ENCODE results near the gene RS1. TPM values are rescaled to one million over a fixed set of nuclear protein-coding genes. Genes with fewer than 3 reads are reported as not detected.

RS1 gene
- total RNA-seq, 4 donors from 2014 or later, result not detected

DNA sequence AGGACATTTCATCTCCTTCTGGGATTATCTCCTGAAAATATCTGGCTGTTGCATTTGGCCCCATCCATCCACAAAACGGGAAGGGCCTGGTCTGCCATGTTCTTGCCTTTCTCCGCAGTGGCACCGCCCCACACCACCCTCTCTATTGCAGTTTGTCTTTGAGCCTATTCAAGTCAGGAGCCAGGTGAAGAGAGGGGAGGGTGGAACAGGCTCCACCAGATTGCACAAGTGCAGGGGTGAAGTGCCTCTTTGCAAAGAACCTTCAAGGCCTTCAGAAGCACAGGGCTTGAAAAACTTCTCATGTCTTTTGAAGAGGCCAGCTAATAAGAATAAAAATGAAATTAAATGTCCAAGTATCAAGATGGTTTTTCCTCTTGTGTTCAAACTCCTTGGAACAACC is 28.7 kb downstream of the RS1 start:
- Histone ChIP-seq H3K36me3 (no peaks in the 10 kb centered on the region), H3K27ac (no peak overlapping the region)
- DNase-seq (ENCODE audit: low spot score in 2 of 2), result no peak

DNA sequence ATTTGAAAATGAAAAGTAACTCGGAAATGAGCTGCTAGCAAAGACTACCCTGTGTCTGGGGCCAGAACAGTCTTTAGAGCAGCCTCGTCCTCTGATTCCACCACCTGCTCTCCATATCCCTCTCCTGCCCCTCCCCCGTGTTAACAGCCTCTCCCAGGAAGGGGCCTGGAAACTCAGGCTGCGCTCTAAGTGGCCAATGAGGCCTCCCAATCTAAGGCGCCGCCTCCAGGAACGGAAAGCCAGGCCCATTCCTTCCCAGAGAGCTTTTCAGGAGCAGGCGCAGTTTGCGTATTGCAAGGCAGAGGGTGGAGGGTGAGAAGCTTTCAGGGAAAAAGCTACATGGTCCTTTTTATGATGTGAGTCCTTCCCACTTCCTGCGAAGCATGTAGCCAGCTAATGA is 31.2 kb downstream of the RS1 start:
- TF ChIP-seq POLR2A (IDR thresholded peaks at IDR 0.05), result no peak
- no peak for TF ChIP-seq POLR2AphosphoS5 (IDR thresholded peaks at IDR 0.05)
- TF ChIP-seq, protein P1, sequence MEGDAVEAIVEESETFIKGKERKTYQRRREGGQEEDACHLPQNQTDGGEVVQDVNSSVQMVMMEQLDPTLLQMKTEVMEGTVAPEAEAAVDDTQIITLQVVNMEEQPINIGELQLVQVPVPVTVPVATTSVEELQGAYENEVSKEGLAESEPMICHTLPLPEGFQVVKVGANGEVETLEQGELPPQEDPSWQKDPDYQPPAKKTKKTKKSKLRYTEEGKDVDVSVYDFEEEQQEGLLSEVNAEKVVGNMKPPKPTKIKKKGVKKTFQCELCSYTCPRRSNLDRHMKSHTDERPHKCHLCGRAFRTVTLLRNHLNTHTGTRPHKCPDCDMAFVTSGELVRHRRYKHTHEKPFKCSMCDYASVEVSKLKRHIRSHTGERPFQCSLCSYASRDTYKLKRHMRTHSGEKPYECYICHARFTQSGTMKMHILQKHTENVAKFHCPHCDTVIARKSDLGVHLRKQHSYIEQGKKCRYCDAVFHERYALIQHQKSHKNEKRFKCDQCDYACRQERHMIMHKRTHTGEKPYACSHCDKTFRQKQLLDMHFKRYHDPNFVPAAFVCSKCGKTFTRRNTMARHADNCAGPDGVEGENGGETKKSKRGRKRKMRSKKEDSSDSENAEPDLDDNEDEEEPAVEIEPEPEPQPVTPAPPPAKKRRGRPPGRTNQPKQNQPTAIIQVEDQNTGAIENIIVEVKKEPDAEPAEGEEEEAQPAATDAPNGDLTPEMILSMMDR (IDR thresholded peaks at IDR 0.05), result no peak
- no peak for TF ChIP-seq EP300 (IDR thresholded peaks at IDR 0.05)
- no peak for DNase-seq (ENCODE audit: low spot score in 2 of 2)
- no peaks in the 10 kb centered on the region for H3K36me3 ChIP-seq
- H3K27ac ChIP-seq, result no peak overlapping the region
- no peaks in the 10 kb centered on the region for H3K9me3 ChIP-seq
- H3K4me3 ChIP-seq, result no peak overlapping the region
- H3K4me1 ChIP-seq, result no peaks in the 10 kb centered on the region
- 64% methylated on average over 6 of the region's 10 CpGs for WGBS
- no peaks in the 10 kb centered on the region for H3K27me3 ChIP-seq

More for the DNA sequence above, 28.7 kb downstream of the RS1 start:
- Histone ChIP-seq H3K27me3 (no peaks in the 10 kb centered on the region), H3K4me1 (no peaks in the 10 kb centered on the region), H3K4me3 (no peak overlapping the region), H3K9me3 (no peaks in the 10 kb centered on the region)
- TF ChIP-seq POLR2A (IDR thresholded peaks at IDR 0.05), result no peak
- TF ChIP-seq, protein P1 (IDR thresholded peaks at IDR 0.05), result no peak
- WGBS, result 86% methylated on average over 3 of the region's 3 CpGs

DNA sequence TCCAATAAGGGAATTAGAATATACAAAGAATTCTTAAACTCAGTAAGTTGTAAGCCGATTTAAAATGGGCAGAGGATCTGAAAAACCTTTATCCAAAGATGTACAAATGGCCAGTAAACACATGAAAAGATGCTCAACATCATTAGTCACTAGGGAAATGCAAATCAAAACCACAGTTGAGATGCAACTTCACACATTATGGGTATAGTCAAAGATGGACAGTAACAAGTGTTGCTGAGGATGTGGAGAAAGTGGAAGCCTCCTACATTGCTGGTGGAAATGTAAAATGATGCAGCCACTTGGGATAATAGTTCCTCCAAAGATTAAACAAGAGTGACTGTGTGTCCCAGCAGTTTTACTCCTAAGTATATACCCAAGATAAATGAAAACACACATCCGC is 32.6 kb downstream of the RS1 start:
- Histone ChIP-seq H3K4me3 (no peak overlapping the region), H3K9me3 (no peaks in the 10 kb centered on the region), H3K27ac (no peak overlapping the region), H3K4me1 (no peaks in the 10 kb centered on the region), H3K36me3 (no peaks in the 10 kb centered on the region), H3K27me3 (no peaks in the 10 kb centered on the region)
- DNase-seq (ENCODE audit: low spot score in 2 of 2), result no peak
- WGBS, result 95% methylated on average over 2 of the region's 2 CpGs
- TF ChIP-seq, protein P1 (IDR thresholded peaks at IDR 0.05), result no peak
- no peak for TF ChIP-seq EP300 (IDR thresholded peaks at IDR 0.05)
- TF ChIP-seq POLR2AphosphoS5 (IDR thresholded peaks at IDR 0.05), result no peak
- TF ChIP-seq POLR2A (IDR thresholded peaks at IDR 0.05), result no peak

DNA sequence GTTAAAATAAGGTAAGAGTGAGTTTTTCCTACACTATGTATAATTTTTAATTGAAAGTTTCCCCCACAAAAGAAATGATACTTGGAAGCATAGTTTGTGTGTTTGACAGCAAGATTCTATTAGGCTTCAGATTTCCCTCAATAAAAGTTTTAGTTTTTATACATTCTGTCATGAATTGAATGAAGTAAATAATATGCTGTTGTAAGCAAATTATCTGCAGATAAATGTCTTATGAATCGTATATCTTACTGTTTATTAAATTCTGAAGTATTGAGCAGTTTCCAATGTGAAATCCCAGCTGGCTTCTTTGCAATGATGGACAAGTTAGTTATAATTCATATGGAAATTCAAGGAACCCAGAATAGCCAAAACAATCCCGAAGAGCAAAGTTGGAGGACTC is 33.5 kb downstream of the RS1 start:
- no peak for DNase-seq (ENCODE audit: low spot score in 2 of 2)
- Histone ChIP-seq H3K27me3 (no peaks in the 10 kb centered on the region), H3K36me3 (no peaks in the 10 kb centered on the region), H3K9me3 (no peaks in the 10 kb centered on the region), H3K27ac (no peak overlapping the region), H3K4me3 (no peak overlapping the region), H3K4me1 (no peaks in the 10 kb centered on the region)
- WGBS, result 81% methylated on average over 2 of the region's 2 CpGs
- TF ChIP-seq, protein P1 (IDR thresholded peaks at IDR 0.05), result no peak
- TF ChIP-seq POLR2A (IDR thresholded peaks at IDR 0.05), result no peak
- TF ChIP-seq EP300 (IDR thresholded peaks at IDR 0.05), result no peak
- TF ChIP-seq POLR2AphosphoS5 (IDR thresholded peaks at IDR 0.05), result no peak

DNA sequence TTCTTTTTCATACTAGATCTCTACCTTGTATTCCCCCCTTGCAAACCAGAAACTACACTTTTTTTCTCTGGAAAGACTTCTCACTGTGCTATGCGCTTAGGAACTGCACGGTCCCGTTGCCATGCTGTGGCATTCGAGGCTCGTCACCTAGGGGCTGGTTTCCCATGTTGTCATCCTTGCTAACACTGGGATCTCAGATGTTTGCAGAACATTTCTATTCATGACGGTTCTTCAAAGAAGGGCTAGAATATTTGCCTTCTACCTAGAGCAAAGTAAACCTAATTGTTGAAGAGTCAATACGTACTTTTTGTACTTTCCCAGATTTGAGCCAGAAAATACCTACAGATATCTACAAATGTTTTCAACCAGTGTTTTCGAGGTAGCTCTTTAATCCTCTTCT is 41.0 kb downstream of the RS1 start:
- Histone ChIP-seq H3K9me3 (no peaks in the 10 kb centered on the region), H3K27ac (no peak overlapping the region), H3K27me3 (no peaks in the 10 kb centered on the region), H3K4me3 (no peak overlapping the region), H3K4me1 (no peaks in the 10 kb centered on the region), H3K36me3 (no peaks in the 10 kb centered on the region)
- TF ChIP-seq POLR2A (IDR thresholded peaks at IDR 0.05) (no peak), POLR2AphosphoS5 (IDR thresholded peaks at IDR 0.05) (no peak), EP300 (IDR thresholded peaks at IDR 0.05) (no peak)
- TF ChIP-seq, protein P1 (IDR thresholded peaks at IDR 0.05), result no peak
- no peak for DNase-seq (ENCODE audit: low spot score in 2 of 2)
- 88% methylated on average over 8 of the region's 8 CpGs for WGBS
